ENCODE measurements around the gene HNRNPC.

GRCh38 chr14:21300892-21301291 lies 31.6 kb upstream of the HNRNPC start:
- TF ChIP-seq CTCF (IDR thresholded peaks at IDR 0.05; ENCODE audit: low read depth, low read length), result peak; percentile 15; the same call in 1 of the 2 replicates
- no peak for TF ChIP-seq EZH2phosphoT487 (IDR thresholded peaks at IDR 0.05; ENCODE audit: low read depth)

All from OCI-LY3 (cell line).